LNCAP (cell line): ENCODE measurements around the gene KCP.

Experiments
- TF ChIP-seq, protein P1 (sequence below): fragments of 450-650 bp; IDR thresholded peaks from 2 replicates; pipeline ENCODE4 v1.5.1; 2017; ENCODE audit warnings: mild to moderate bottlenecking

KCP gene

DNA sequence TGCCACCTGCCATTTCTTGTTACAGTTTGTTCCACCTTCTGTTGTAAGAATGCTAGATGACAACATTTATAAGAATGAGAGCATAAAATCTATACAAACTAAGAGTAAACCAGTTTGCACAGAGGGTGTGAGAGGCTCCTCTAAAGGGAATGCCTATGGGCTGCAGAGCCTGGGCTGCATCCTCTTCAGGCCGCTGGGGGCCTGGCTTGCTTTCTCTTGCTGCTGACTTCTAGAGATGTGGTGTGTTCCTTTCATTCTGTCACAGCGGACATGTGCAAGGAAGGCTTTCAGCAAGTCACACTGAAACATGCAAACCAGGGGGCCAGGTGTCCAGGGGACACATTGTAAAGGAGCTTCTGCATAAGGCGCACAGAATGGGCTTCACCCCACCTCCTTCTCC is 55.0 kb downstream of the KCP start:
- TF ChIP-seq, protein P1, sequence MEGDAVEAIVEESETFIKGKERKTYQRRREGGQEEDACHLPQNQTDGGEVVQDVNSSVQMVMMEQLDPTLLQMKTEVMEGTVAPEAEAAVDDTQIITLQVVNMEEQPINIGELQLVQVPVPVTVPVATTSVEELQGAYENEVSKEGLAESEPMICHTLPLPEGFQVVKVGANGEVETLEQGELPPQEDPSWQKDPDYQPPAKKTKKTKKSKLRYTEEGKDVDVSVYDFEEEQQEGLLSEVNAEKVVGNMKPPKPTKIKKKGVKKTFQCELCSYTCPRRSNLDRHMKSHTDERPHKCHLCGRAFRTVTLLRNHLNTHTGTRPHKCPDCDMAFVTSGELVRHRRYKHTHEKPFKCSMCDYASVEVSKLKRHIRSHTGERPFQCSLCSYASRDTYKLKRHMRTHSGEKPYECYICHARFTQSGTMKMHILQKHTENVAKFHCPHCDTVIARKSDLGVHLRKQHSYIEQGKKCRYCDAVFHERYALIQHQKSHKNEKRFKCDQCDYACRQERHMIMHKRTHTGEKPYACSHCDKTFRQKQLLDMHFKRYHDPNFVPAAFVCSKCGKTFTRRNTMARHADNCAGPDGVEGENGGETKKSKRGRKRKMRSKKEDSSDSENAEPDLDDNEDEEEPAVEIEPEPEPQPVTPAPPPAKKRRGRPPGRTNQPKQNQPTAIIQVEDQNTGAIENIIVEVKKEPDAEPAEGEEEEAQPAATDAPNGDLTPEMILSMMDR, result no peak

DNA sequence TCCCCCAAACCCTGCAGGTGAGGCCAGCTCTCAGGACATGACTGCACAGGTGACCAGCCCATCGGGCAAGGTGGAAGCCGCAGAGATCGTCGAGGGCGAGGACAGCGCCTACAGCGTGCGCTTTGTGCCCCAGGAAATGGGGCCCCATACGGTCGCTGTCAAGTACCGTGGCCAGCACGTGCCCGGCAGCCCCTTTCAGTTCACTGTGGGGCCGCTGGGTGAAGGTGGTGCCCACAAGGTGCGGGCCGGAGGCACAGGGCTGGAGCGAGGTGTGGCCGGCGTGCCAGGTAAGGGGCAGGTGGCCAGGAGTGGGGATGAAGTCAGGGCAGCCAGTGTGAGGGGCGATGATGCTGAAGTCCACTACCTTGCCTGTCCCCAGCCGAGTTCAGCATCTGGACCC is 56.1 kb downstream of the KCP start:
- TF ChIP-seq, protein P1, result no peak

DNA sequence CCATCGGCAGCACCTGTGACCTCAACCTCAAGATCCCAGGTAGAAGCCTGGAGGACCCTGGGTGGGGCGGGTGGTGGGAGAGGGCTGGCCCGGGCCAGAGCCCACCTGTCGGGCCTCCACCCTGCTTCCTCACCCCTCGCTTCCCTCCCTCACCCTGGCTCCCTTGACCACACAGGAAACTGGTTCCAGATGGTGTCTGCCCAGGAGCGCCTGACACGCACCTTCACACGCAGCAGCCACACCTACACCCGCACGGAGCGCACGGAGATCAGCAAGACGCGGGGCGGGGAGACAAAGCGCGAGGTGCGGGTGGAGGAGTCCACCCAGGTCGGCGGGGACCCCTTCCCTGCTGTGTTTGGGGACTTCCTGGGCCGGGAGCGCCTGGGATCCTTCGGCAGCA is 56.7 kb downstream of the KCP start:
- TF ChIP-seq, protein P1, result no peak

DNA sequence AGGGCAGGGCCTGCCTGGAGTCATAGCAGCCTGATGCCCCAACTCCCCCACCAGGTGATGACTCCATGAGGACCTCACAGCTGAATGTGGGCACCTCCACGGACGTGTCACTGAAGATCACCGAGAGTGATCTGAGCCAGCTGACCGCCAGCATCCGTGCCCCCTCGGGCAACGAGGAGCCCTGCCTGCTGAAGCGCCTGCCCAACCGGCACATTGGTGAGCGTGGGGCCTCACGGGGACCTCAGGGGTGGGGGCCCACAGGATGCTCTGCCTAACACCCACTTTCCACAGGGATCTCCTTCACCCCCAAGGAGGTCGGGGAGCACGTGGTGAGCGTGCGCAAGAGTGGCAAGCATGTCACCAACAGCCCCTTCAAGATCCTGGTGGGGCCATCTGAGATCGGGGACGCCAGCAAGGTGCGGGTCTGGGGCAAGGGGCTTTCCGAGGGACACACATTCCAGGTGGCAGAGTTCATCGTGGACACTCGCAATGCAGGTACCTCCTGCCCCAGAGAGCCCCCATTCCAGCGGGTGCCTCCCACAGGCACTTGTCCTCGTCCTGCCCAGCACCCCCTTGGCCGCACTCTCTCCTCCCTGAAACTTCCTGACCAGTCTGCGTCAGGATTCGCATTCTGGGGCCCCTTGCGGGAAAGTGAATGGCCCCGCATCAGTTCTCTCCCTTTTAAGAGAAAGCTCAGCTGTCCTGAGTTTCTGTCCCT is 57.8 kb downstream of the KCP start:
- TF ChIP-seq, protein P1, result no peak

DNA sequence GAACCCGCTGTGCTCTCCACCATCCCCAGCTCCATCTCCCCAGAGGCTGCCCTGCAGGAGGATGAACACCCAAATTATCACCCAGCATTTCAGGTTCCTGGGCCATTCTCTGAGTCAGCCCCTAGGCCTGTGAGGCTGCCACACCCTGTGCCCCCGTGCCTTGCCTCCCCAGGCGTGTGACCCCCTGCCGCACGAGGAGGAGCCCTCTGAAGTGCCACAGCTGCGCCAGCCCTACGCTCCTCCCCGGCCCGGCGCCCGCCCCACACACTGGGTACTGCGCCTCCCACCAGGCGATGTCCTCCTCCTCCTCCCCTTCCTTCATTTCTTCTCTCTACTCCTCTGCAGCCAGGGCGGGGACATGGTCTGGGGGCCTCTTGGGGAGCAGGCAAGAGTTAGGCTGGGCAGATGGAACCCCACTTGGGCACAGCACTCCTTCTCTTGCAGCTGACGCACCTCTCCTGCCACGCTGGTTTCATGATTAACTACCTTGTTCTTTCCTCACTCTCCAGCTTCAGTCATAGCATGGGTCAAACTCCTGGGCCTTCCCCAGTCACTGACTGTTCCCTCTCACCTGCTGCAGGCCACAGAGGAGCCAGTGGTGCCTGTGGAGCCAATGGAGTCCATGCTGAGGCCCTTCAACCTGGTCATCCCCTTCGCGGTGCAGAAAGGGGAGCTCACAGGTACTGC is 60.6 kb downstream of the KCP start:
- TF ChIP-seq, protein P1, result no peak

DNA sequence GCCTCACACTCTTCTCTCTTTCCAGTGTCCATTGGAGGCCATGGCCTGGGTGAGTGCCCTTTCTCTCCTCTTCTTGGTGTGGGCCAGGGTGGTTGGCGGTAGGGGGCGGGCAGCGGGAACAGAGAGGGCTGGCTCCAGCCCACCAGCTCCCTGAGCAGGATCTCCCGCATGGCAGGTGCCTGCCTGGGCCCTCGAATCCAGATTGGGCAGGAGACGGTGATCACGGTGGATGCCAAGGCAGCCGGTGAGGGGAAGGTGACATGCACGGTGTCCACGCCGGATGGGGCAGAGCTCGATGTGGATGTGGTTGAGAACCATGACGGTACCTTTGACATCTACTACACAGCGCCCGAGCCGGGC is 61.4 kb downstream of the KCP start:
- TF ChIP-seq, protein P1, result no peak

DNA sequence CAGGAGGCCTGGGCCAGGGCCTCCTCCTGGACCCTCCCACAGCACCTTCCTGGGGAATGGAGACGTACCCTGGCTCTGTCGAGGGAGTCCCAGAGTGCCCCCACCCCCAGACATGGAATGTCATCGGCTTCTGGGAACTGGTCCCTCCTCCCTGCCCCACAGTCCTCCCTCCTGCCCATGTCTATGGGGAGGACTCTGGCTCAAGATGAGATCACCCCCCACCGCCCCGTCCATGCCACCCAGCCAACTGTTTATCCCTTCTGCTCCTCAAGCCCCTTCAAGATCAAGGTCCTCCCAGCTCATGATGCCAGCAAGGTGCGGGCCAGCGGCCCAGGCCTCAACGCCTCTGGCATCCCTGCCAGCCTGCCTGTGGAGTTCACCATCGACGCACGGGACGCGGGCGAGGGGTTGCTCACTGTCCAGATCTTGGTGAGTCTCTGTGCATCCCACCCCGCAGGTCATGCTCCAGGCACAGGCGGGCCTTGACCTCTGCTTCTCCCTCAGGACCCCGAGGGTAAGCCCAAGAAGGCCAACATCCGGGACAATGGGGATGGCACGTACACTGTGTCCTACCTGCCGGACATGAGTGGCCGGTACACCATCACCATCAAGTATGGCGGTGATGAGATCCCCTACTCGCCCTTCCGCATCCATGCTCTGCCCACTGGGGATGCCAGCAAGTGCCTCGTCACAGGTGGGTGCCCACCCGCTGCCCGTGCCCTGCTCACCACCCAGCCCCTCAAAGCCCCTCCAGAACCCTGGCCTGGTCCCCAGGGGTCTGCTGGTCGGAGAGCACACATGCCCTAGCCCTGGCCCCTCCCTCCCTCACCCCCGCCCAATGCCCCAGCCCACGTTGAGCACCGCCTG is 62.0 kb downstream of the KCP start:
- TF ChIP-seq, protein P1, result no peak
